GM23338 (cell line): ENCODE measurements around the gene TPH2. TPM values are rescaled to one million over a fixed set of nuclear protein-coding genes. Genes with fewer than 3 reads are reported as not detected.

ENCODE experiments used
- ATAC-seq: fragments of 200-7000 bp; cut with Tn5 transposase; 3 replicates; pipeline ENCODE4 v1.9.1; 2020
- DNase-seq: peaks from one replicate; pipeline ENCODE4 v3.0.0-alpha.2; 2015; ENCODE audit warnings: low spot score
- H2AFZ ChIP-seq: fragments of 200-600 bp; sonication (generic); 2 replicates; pipeline ENCODE4 v1.8.0; 2016; ENCODE audit warnings: antibody characterized with exemption, mild to moderate bottlenecking, moderate library complexity
- H3F3A ChIP-seq: fragments of 200-600 bp; sonication (generic); replicated peaks from 2 replicates; pipeline ENCODE4 v1.8.0; 2017; ENCODE audit warnings: antibody characterized with exemption, mixed run types, low read depth
- H3K27ac ChIP-seq: fragments of 200-600 bp; sonication (generic); 2 replicates; pipeline ENCODE4 v1.6.1; 2016; ENCODE audit warnings: low read depth
- H3K27me3 ChIP-seq: fragments of 200-600 bp; sonication (generic); 2 replicates; pipeline ENCODE4 v1.8.0; 2016; ENCODE audit warnings: mild to moderate bottlenecking, mixed run types, moderate library complexity; ENCODE audit not compliant: insufficient read depth
- H3K36me3 ChIP-seq: fragments of 200-600 bp; sonication (generic); 2 replicates; pipeline ENCODE4 v1.8.0; 2016; ENCODE audit warnings: mild to moderate bottlenecking; ENCODE audit not compliant: insufficient read depth
- H3K4me1 ChIP-seq: fragments of 200-600 bp; sonication (generic); 2 replicates; pipeline ENCODE4 v1.8.0; 2016; ENCODE audit warnings: mild to moderate bottlenecking, moderate library complexity; ENCODE audit not compliant: insufficient read depth
- H3K4me2 ChIP-seq: fragments of 200-600 bp; sonication (generic); 2 replicates; pipeline ENCODE4 v1.7.1; 2017; ENCODE audit warnings: mixed run types
- H3K4me3 ChIP-seq: fragments of 200-600 bp; sonication (generic); 2 replicates; pipeline ENCODE4 v1.6.1; 2016; ENCODE audit warnings: mixed run types
- H3K79me2 ChIP-seq: fragments of 200-600 bp; sonication (generic); replicated peaks from 2 replicates; pipeline ENCODE4 v1.8.0; 2017; ENCODE audit warnings: mild to moderate bottlenecking; ENCODE audit not compliant: insufficient read depth
- H3K9me2 ChIP-seq: fragments of 200-600 bp; sonication (generic); 2 replicates; pipeline ENCODE4 v1.8.0; 2017; ENCODE audit not compliant: insufficient read depth
- H4K20me1 ChIP-seq: fragments of 200-600 bp; sonication (generic); replicated peaks from 2 replicates; pipeline ENCODE4 v1.8.0; 2017; ENCODE audit warnings: mild to moderate bottlenecking; ENCODE audit not compliant: insufficient read depth
- H3K27ac Mint-ChIP-seq: 2 replicates; pipeline ENCODE4 v1.8.0; 2020; ENCODE audit warnings: inconsistent platforms, mild to moderate bottlenecking, moderate library complexity, mixed read lengths
- H3K27me3 Mint-ChIP-seq: 3 replicates; pipeline ENCODE4 v1.8.0; 2022; ENCODE audit warnings: low read depth, mild to moderate bottlenecking, moderate library complexity, mixed read lengths, inconsistent platforms; ENCODE audit not compliant: insufficient read depth, poor library complexity
- H3K36me3 Mint-ChIP-seq: 3 replicates; pipeline ENCODE4 v1.8.0; 2021; ENCODE audit warnings: low read depth, mild to moderate bottlenecking, inconsistent platforms, moderate library complexity, mixed read lengths
- H3K4me1 Mint-ChIP-seq: 3 replicates; pipeline ENCODE4 v1.8.0; 2020; ENCODE audit warnings: mild to moderate bottlenecking, inconsistent platforms, mixed read lengths
- H3K4me3 Mint-ChIP-seq: 3 replicates; pipeline ENCODE4 v1.8.0; 2021; ENCODE audit warnings: moderate library complexity, mild to moderate bottlenecking, inconsistent platforms, mixed read lengths
- H3K9me3 Mint-ChIP-seq: 3 replicates; pipeline ENCODE4 v1.8.0; 2020; ENCODE audit warnings: moderate library complexity, mild to moderate bottlenecking, inconsistent platforms, mixed read lengths
- CREB1 ChIP-seq: fragments of 250-450 bp; sonication (Bioruptor Pico); IDR thresholded peaks from 2 replicates; pipeline ENCODE4 v1.5.0; 2020; ENCODE audit warnings: low read depth, mild to moderate bottlenecking, moderate library complexity
- EZH2 ChIP-seq: fragments of 200-600 bp; sonication (generic); IDR thresholded peaks from one replicate; pipeline ENCODE4 v1.8.0; 2017; ENCODE audit warnings: antibody characterized with exemption, mild to moderate bottlenecking, low read depth; ENCODE audit not compliant: unreplicated experiment
- EZH2phosphoT487 ChIP-seq: fragments of 200-600 bp; sonication (generic); IDR thresholded peaks from one replicate; pipeline ENCODE4 v1.8.1; 2018; ENCODE audit warnings: antibody characterized with exemption; ENCODE audit not compliant: unreplicated experiment
- JUNB ChIP-seq: IDR thresholded peaks from one replicate; pipeline ENCODE4 v1.6.1; 2016; ENCODE audit warnings: antibody characterized with exemption; ENCODE audit not compliant: unreplicated experiment
- NANOG ChIP-seq: IDR thresholded peaks from 2 replicates; pipeline ENCODE4 v1.6.1; 2016; ENCODE audit warnings: antibody characterized with exemption, borderline replicate concordance
- POLR2AphosphoS5 ChIP-seq: IDR thresholded peaks from 2 replicates; pipeline ENCODE4 v1.6.1; 2016; ENCODE audit warnings: antibody characterized with exemption, low read depth
- STAT1 ChIP-seq: IDR thresholded peaks from one replicate; pipeline ENCODE4 v1.6.1; 2016; ENCODE audit warnings: antibody characterized with exemption; ENCODE audit not compliant: unreplicated experiment
- ZNF114 ChIP-seq: fragments of 250-450 bp; sonication (Bioruptor Pico); IDR thresholded peaks from 2 replicates; pipeline ENCODE4 v1.5.0; 2020; ENCODE audit warnings: mild to moderate bottlenecking, moderate library complexity
- ZNF331 ChIP-seq: fragments of 250-450 bp; sonication (Bioruptor Pico); IDR thresholded peaks from 2 replicates; pipeline ENCODE4 v1.5.0; 2020; ENCODE audit warnings: low read depth, mild to moderate bottlenecking, moderate library complexity
- polyA plus RNA-seq: library from polyadenylated mRNA; unstranded; fragments of >200 nt; fragmentation: Nextera tagmentation; extraction: Ambion mirVana; gene quantifications from 2 replicates; pipeline ENCODE4 v1.2.1, GENCODE V29; 2016
- total RNA-seq: library from RNA; depleted of rRNA; stranded (reverse); fragments of >200 nt; shearing (Covaris generic); gene quantifications from 2 replicates; pipeline ENCODE4 v1.2.3, GENCODE V29; 2014
- TF ChIP-seq, protein P1 (sequence below): IDR thresholded peaks from 2 replicates; pipeline ENCODE4 v1.6.1; 2016; ENCODE audit warnings: antibody characterized with exemption
- TF ChIP-seq, protein P2 (sequence below): fragments of 250-450 bp; sonication (Bioruptor Pico); IDR thresholded peaks from 2 replicates; pipeline ENCODE4 v1.5.0; 2020; ENCODE audit warnings: mild to moderate bottlenecking, moderate library complexity
- TF ChIP-seq, protein P3 (sequence below), 2 experiments: fragments of 200-600 bp in 1 of 2; sonication (generic) in 1 of 2; conservative IDR thresholded peaks; 2 replicates each; pipeline versions ENCODE4 v1.5.1 to v1.6.1; 2016 to 2017; ENCODE audit warnings: antibody characterized with exemption in 2 of 2, low read depth in 2 of 2, mild to moderate bottlenecking in 2 of 2, moderate library complexity in 1 of 2
- TF ChIP-seq, protein P4 (sequence below): IDR thresholded peaks from one replicate; pipeline ENCODE4 v1.6.1; 2018; ENCODE audit warnings: antibody characterized with exemption; ENCODE audit not compliant: unreplicated experiment

Gene TPH2
- total and polyA plus RNA-seq, 2 experiments from 2014 or later = 0.94 to 1.4 TPM

DNA sequence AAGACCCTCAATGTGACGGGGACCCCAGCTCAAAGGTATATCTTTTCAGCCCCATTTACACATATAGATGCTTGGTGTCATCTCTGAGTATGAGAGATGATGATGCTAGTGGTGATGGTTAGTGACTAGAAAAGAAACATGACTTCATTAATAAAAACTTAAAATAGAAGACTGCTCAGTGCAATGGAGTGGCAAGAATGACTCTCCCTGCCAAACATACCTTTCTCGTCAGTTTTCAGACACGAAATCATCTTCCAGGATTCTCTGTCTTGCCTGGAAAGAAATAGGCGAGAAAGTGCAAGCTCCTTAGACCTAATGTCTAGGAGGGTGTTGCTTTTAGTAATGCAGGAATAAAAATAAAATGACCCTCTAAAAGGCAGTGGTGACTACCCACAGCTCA, 71.7 kb downstream of the TPH2 start:
- Mint-ChIP-seq H3K27ac (no peak overlapping the region), H3K27me3 (no peaks in the 10 kb centered on the region), H3K4me3 (no peak overlapping the region), H3K9me3 (no peaks in the 10 kb centered on the region), H3K4me1 (peaks cover 11% of the 10 kb centered on the region), H3K36me3 (no peaks in the 10 kb centered on the region)
- Histone ChIP-seq H3K9me2 (peaks cover 9% of the 10 kb centered on the region; the same call in 1 of the 2 replicates), H3K4me2 (no peak overlapping the region), H3K79me2 (no peaks in the 10 kb centered on the region), H3K4me1 (peaks cover 14% of the 10 kb centered on the region), H2AFZ (no peak overlapping the region), H4K20me1 (no peaks in the 10 kb centered on the region), H3F3A (no peaks in the 10 kb centered on the region), H3K36me3 (no peaks in the 10 kb centered on the region), H3K27me3 (no peaks in the 10 kb centered on the region), H3K4me3 (no peak overlapping the region), H3K27ac (no peak overlapping the region)
- TF ChIP-seq POLR2AphosphoS5 (no peak), ZNF331 (no peak), ZNF114 (CRISPR knock-in tag) (no peak), NANOG (no peak), STAT1 (no peak), JUNB (no peak), CREB1 (no peak), EZH2 (no peak), EZH2phosphoT487 (no peak)
- TF ChIP-seq, protein P1, sequence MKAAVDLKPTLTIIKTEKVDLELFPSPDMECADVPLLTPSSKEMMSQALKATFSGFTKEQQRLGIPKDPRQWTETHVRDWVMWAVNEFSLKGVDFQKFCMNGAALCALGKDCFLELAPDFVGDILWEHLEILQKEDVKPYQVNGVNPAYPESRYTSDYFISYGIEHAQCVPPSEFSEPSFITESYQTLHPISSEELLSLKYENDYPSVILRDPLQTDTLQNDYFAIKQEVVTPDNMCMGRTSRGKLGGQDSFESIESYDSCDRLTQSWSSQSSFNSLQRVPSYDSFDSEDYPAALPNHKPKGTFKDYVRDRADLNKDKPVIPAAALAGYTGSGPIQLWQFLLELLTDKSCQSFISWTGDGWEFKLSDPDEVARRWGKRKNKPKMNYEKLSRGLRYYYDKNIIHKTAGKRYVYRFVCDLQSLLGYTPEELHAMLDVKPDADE = no peak
- TF ChIP-seq, protein P2, sequence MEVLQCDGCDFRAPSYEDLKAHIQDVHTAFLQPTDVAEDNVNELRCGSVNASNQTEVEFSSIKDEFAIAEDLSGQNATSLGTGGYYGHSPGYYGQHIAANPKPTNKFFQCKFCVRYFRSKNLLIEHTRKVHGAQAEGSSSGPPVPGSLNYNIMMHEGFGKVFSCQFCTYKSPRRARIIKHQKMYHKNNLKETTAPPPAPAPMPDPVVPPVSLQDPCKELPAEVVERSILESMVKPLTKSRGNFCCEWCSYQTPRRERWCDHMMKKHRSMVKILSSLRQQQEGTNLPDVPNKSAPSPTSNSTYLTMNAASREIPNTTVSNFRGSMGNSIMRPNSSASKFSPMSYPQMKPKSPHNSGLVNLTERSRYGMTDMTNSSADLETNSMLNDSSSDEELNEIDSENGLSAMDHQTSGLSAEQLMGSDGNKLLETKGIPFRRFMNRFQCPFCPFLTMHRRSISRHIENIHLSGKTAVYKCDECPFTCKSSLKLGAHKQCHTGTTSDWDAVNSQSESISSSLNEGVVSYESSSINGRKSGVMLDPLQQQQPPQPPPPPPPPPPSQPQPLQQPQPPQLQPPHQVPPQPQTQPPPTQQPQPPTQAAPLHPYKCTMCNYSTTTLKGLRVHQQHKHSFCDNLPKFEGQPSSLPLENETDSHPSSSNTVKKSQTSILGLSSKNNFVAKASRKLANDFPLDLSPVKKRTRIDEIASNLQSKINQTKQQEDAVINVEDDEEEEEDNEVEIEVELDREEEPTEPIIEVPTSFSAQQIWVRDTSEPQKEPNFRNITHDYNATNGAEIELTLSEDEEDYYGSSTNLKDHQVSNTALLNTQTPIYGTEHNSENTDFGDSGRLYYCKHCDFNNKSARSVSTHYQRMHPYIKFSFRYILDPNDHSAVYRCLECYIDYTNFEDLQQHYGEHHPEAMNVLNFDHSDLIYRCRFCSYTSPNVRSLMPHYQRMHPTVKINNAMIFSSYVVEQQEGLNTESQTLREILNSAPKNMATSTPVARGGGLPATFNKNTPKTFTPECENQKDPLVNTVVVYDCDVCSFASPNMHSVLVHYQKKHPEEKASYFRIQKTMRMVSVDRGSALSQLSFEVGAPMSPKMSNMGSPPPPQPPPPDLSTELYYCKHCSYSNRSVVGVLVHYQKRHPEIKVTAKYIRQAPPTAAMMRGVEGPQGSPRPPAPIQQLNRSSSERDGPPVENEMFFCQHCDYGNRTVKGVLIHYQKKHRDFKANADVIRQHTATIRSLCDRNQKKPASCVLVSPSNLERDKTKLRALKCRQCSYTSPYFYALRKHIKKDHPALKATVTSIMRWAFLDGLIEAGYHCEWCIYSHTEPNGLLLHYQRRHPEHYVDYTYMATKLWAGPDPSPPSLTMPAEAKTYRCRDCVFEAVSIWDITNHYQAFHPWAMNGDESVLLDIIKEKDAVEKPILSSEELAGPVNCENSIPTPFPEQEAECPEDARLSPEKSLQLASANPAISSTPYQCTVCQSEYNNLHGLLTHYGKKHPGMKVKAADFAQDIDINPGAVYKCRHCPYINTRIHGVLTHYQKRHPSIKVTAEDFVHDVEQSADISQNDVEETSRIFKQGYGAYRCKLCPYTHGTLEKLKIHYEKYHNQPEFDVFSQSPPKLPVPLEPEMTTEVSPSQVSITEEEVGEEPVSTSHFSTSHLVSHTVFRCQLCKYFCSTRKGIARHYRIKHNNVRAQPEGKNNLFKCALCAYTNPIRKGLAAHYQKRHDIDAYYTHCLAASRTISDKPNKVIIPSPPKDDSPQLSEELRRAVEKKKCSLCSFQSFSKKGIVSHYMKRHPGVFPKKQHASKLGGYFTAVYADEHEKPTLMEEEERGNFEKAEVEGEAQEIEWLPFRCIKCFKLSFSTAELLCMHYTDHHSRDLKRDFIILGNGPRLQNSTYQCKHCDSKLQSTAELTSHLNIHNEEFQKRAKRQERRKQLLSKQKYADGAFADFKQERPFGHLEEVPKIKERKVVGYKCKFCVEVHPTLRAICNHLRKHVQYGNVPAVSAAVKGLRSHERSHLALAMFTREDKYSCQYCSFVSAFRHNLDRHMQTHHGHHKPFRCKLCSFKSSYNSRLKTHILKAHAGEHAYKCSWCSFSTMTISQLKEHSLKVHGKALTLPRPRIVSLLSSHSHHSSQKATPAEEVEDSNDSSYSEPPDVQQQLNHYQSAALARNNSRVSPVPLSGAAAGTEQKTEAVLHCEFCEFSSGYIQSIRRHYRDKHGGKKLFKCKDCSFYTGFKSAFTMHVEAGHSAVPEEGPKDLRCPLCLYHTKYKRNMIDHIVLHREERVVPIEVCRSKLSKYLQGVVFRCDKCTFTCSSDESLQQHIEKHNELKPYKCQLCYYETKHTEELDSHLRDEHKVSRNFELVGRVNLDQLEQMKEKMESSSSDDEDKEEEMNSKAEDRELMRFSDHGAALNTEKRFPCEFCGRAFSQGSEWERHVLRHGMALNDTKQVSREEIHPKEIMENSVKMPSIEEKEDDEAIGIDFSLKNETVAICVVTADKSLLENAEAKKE (CRISPR knock-in tag) = no peak
- TF ChIP-seq, protein P3, sequence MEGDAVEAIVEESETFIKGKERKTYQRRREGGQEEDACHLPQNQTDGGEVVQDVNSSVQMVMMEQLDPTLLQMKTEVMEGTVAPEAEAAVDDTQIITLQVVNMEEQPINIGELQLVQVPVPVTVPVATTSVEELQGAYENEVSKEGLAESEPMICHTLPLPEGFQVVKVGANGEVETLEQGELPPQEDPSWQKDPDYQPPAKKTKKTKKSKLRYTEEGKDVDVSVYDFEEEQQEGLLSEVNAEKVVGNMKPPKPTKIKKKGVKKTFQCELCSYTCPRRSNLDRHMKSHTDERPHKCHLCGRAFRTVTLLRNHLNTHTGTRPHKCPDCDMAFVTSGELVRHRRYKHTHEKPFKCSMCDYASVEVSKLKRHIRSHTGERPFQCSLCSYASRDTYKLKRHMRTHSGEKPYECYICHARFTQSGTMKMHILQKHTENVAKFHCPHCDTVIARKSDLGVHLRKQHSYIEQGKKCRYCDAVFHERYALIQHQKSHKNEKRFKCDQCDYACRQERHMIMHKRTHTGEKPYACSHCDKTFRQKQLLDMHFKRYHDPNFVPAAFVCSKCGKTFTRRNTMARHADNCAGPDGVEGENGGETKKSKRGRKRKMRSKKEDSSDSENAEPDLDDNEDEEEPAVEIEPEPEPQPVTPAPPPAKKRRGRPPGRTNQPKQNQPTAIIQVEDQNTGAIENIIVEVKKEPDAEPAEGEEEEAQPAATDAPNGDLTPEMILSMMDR (conservative IDR thresholded peaks at IDR 0.05; ENCODE audit: low read depth in 2 of 2) = no peak
- TF ChIP-seq, protein P4, sequence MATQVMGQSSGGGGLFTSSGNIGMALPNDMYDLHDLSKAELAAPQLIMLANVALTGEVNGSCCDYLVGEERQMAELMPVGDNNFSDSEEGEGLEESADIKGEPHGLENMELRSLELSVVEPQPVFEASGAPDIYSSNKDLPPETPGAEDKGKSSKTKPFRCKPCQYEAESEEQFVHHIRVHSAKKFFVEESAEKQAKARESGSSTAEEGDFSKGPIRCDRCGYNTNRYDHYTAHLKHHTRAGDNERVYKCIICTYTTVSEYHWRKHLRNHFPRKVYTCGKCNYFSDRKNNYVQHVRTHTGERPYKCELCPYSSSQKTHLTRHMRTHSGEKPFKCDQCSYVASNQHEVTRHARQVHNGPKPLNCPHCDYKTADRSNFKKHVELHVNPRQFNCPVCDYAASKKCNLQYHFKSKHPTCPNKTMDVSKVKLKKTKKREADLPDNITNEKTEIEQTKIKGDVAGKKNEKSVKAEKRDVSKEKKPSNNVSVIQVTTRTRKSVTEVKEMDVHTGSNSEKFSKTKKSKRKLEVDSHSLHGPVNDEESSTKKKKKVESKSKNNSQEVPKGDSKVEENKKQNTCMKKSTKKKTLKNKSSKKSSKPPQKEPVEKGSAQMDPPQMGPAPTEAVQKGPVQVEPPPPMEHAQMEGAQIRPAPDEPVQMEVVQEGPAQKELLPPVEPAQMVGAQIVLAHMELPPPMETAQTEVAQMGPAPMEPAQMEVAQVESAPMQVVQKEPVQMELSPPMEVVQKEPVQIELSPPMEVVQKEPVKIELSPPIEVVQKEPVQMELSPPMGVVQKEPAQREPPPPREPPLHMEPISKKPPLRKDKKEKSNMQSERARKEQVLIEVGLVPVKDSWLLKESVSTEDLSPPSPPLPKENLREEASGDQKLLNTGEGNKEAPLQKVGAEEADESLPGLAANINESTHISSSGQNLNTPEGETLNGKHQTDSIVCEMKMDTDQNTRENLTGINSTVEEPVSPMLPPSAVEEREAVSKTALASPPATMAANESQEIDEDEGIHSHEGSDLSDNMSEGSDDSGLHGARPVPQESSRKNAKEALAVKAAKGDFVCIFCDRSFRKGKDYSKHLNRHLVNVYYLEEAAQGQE = no peak
- no peak for DNase-seq
- no peak for ATAC-seq
